Measurements from ENCODE around the gene WFDC12.

DNA sequence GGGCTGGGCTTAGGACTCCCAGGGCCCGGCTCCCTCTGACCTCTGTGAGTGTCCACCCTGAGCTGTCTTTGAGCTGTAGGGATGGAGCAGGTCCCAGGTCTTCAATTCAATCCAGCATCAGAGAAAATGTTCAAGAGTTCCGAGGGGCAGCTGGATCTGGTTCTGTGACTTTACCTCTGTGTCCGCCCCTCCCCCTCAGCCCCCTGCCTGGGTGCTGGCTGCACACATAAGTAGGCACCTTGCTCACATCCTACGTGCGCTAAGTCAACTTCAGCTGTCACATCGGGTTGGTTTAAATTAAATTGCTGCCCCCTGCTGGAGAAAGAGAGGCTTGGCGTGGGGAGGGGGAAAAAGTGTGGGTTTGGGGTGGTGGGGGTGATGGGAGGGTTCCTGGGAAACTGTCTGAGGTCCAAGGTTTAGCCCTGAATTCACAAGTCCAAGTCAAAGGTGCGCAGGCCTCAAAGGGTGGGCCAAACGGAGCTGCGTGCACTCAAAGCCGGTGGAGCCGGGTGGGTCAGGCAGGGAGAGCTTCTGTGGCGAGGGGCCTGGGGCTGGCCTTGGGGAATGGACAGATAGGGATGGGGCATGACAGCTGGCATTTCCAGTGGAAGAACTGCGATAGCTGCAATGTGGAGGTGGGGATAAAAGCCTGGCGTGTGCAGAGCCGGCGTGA is 12.3 kb downstream of the WFDC12 start:
- peak in 1 of 4 experiments; percentile 5 for TF ChIP-seq CTCF (IDR thresholded peaks at IDR 0.05)
- TF ChIP-seq POLR2A (IDR thresholded peaks at IDR 0.05) = no peak
- TF ChIP-seq POLR2AphosphoS5 (IDR thresholded peaks at IDR 0.05) = no peak
